ENCODE measurements around the gene EFEMP1.

GRCh38 chr2:55914786-55915185 lies 8.8 kb downstream of the EFEMP1 start:
- TF ChIP-seq POLR2A (IDR thresholded peaks at IDR 0.05) (no peak), CTCF (IDR thresholded peaks at IDR 0.05) (no peak)
